Left lobe of liver (tissue), 2 donors: Measurements from ENCODE around the gene NRTN. TPM values are rescaled to one million over a fixed set of nuclear protein-coding genes. Genes with fewer than 3 reads are reported as not detected.

Source experiments
- ATAC-seq: fragments of 200-7000 bp; cut with Tn5 transposase; one replicate; pipeline ENCODE4 v1.9.1; 2020; ENCODE audit warnings: mild to moderate bottlenecking, moderate library complexity
- DNase-seq: peaks from one replicate; pipeline ENCODE4 v3.0.0-alpha.2; 2020; ENCODE audit warnings: low spot score
- total RNA-seq: library from RNA; stranded (reverse); gene quantifications from one replicate; pipeline ENCODE4 v1.2.1, GENCODE V29; 2021
- donor health status: DM: no; HTN: no; CAD: no; lungs with moderate emphysema.
- donor health status: DM: no; HTN: yes; CAD: no.

NRTN gene
- total RNA-seq, 1 donor from 2014 or later: 16.7 TPM

DNA sequence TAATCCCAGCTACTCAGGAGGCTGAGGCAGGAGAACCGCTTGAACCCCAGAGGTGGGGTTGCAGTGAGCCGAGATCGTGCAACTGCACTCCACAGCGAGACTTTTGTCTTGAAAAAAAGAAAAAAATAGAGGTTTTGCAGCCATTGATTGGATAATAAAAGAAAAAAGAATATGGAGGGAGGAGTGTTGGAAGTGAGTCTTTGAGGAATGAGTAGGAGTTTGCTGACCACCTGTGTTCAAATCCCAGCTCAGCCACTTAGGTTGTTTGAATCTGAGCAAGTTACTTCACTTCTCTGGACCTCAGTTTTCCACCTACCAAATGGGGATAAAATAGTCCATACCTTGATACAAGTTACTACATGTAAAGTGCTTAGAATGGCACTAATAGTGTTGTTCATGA is 6.2 kb downstream of the NRTN start:
- no peak for ATAC-seq
- no peak for DNase-seq

DNA sequence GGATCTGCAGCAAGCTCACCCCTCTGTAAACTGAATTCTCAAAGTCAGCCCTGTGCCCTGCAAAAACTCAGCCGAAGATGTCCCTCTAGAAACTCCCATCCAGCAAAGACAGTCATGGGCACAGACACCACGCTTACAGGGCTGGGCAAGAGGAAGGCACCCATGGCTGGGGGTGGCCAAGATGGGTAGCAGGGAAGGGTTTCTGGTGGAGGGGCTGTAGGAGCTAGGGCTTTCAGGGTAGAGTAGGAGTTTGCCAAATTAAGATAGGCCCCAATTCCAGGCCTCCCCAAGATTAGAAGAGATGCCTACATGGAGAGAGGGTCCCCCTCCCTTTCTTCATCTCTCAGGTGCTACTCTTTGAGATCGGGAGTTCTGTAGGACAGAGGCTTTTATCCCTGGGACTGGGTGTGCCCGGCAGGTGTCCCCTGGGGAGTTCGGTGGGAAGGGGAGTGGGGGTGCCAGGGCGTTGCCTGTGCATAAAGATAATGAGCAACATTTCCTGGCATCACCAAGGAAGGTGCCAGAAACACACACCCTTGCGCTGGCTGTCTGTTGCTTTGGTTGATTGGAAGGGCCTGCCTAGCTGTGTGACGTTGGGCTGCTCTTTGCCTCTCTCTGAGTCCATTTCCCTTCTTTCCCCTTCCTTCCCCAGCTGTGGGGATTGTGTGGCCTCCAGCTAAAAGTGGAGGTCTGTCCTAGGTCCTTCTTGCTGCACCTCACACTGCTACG is 9.4 kb downstream of the NRTN start:
- no peak for ATAC-seq

DNA sequence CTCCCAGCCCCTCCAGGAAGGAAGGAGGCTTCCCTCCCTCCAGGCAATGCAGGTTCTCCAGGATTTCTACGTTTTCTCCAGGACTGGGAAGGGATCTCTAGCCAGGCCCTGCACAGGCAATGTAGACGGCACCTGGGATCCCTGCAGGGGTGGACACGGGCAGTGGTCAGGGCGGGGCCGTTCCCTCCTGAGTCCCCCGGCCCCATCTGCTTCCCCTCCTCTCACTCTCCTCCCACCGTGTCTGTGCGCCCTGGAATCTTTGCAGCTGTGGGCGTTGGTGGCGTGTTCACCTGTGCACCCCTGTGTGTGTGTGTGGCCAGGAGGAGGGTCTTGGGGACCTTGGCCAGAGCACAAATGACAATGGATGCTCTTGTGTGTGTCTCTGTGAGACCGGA is 10.0 kb downstream of the NRTN start:
- ATAC-seq (no peak), DNase-seq (no peak)

More for the DNA sequence above, 9.4 kb downstream of the NRTN start:
- DNase-seq: no peak

- ATAC-seq: no peak
These were observed 12.4 kb downstream of the NRTN start for GRCh38 chr19:5817218-5817617.

DNA sequence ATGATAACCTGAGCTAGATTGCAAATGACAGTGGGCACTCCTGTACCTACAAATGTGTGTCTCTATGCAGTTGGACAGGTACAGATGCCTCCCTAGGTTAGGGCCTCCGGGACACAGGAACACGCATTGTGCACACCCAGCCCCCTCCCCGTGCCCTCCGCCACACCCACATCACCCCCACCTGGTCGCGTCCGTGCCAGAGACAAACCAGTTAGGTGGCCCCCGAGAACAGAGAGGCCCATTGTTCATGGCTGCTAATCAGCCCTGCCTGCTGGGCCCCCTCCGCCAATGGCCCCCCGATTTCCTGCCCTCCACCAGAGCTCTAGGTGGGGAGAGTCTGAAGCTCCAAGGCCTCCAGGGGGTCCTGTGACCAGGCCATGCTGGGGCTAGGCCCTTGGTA is 13.7 kb downstream of the NRTN start:
- ATAC-seq (no peak), DNase-seq (no peak)

More at GRCh38 chr19:5817218-5817617, 12.4 kb downstream of the NRTN start:
- DNase-seq: no peak

DNA sequence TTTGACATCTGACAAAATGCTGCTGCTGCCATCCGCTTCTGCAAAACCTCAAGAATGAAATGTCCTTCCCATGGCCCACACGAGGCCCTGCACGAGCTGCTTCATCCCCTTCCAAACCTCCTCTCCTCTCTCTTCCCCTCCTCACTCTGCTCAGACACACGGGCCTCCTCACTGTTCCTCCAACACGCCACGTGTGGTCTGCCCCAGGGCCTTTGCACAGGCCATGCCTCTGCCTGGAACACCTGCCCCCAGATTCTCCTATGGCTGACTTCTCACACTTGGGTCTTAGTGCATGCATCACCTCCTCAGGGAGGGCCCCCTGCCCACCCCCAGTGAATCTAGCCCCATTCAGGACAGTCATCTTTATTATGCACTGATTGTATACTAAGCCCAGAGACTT is 15.9 kb downstream of the NRTN start:
- ATAC-seq: no peak
- no peak for DNase-seq

DNA sequence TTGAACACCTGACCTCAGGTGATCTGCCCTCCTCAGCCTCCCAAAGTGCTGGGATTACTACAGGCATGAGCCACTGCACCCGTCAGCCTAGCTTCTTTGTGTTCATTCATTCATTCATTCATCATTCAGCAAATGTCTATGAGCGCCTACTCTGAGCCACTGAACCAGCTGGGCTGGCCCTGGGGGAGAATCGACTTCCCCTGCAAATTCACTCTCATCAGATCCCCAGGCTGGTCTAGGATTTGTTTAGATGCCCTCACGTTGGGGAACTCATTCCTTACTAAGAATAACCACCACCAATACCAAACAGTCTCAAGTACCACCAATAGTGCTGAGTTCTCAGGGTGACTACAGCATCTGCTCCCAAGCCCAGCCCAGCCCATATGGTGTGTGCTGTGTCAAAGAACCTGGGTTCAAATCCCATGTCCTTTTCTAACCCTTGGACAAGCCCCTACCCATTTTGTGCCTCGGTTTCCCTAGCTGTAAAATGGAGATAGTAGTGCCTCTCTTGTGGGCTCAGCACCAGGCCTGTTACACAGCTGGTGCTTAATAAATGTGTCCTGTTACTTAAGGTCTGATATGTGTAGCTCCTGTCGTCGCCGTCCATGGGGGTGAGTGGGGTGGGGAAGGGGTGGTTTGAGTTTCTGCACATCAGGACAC is 16.8 kb downstream of the NRTN start:
- DNase-seq (no peak), ATAC-seq (no peak)

GRCh38 chr19:5822181-5822844 is 17.4 kb downstream of the NRTN start:
- DNase-seq (no peak), ATAC-seq (peak; percentile 24)

- ATAC-seq (peak; percentile 37), DNase-seq (no peak)
These were observed 18.9 kb downstream of the NRTN start for GRCh38 chr19:5823579-5824281.

DNA sequence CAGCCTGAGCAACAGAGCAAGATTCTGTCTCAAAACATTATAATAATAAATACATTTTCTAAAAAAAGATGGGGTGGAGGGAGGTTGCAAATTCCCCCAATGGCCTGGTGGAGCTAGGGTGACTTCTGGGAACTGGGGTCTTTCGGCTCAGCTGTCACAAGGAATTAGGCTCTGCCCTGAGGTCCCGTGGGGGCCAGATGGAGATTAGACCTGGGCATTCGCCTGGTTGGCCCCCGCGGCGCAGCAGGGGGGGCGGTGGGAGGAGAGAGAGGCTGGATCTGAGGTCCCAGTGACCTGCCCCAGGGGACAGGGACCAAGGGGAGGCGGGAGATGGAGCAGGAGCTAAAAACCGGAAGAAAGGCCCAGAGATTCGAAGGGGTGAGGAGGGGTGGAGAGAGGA is 19.9 kb downstream of the NRTN start:
- DNase-seq: no peak
- no peak for ATAC-seq

GRCh38 chr19:5825178-5825577 is 20.3 kb downstream of the NRTN start:
- ATAC-seq: no peak
- no peak for DNase-seq

DNA sequence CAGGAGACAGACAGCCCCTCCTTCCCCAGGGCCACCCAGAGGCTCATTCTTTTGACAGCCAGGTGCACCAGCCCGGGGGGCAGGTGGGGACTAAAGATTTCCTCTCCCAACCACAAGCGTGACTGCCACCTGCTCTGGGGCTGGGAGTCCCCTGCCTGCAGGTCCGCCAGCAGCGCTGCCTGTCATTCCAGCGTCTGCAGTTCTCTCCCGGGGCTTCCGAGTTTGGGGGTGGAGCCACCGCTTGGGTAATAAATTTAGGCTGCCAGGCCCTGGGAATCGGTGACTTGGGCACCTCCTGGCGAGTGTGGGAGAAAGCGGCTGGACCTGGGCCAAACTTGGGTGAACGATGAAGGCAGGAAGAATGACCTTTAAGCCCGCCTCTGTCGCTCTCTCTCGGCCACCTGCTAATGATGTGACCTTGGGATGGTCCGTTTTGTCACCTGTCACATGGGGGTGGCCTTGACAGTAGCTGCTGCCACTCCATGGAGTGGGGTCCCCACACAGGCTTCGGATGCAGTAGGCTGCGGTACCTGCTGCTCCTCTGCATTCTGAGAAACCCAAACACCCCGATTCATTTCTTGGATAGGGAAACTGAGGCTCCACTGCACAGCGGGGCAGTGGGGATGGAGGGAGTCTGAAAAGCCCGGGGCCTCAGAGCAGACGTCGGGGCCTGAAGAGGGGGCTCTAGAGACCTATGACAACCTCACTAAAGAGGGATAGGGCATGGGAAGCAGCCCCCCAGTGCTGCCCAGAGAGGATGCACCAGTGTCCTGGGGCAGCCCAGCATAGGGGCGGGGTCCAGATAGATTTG is 21.9 kb downstream of the NRTN start:
- DNase-seq: peak; percentile 94
- peak; percentile 52 for ATAC-seq

GRCh38 chr19:5827342-5827890 is 22.5 kb downstream of the NRTN start:
- ATAC-seq (no peak), DNase-seq (no peak)

DNA sequence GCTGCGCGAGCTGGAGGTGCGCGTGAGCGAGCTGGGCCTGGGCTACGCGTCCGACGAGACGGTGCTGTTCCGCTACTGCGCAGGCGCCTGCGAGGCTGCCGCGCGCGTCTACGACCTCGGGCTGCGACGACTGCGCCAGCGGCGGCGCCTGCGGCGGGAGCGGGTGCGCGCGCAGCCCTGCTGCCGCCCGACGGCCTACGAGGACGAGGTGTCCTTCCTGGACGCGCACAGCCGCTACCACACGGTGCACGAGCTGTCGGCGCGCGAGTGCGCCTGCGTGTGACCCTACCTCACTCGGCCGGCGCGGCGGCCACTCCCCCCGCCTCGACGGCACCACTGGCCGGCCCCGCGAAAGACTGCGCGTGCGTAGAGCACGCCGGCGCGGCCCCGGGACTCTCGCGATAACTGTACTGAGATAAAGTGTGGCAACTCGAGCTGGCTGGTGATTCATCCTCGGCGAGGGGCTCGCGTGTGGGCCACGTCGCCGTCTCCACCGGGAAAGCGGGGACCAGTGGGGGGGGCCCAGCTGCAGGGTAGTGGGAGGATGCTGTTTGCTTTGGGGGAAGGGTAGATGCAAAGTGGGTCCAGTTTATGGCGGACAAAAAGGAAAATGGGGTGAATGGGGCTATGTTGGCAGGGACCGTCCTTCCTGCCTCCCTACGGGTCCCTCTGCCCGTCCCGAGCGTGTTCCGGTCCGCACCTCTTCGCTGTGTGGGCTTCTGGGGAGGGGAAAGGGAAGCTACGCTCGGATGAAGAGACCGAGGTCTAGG is 23.2 kb downstream of the NRTN start:
- DNase-seq (peak; percentile 96), ATAC-seq (peak; percentile 73)

- DNase-seq: no peak
- ATAC-seq: peak; percentile 3
These were observed 24.0 kb downstream of the NRTN start for GRCh38 chr19:5828661-5829566.

GRCh38 chr19:5829567-5830310 is 24.9 kb downstream of the NRTN start:
- DNase-seq: no peak
- ATAC-seq: no peak

- DNase-seq: no peak
- no peak for ATAC-seq
These were observed 26.3 kb downstream of the NRTN start for GRCh38 chr19:5831159-5831558.

GRCh38 chr19:5832061-5832460 is 27.2 kb downstream of the NRTN start:
- ATAC-seq (no peak), DNase-seq (no peak)
